GM21723 (cell line): ENCODE results near the gene ZBTB12.
A peak's percentile ranks its signal among the peaks of the same experiment; 100 is the strongest.
"Not testable (repeated sequence)": the region's sequence is repeated elsewhere in the genome, so short reads cannot be mapped to it uniquely, and the experiment has no call there.

ENCODE experiments used
- ATAC-seq: cut with Tn5 transposase; IDR thresholded peaks from one replicate; pipeline ENCODE4 v1.9.1; 2021; ENCODE audit warnings: mild to moderate bottlenecking, moderate library complexity; ENCODE audit not compliant: unreplicated experiment

The ZBTB12 gene, protein sequence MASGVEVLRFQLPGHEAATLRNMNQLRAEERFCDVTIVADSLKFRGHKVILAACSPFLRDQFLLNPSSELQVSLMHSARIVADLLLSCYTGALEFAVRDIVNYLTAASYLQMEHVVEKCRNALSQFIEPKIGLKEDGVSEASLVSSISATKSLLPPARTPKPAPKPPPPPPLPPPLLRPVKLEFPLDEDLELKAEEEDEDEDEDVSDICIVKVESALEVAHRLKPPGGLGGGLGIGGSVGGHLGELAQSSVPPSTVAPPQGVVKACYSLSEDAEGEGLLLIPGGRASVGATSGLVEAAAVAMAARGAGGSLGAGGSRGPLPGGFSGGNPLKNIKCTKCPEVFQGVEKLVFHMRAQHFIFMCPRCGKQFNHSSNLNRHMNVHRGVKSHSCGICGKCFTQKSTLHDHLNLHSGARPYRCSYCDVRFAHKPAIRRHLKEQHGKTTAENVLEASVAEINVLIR

DNA sequence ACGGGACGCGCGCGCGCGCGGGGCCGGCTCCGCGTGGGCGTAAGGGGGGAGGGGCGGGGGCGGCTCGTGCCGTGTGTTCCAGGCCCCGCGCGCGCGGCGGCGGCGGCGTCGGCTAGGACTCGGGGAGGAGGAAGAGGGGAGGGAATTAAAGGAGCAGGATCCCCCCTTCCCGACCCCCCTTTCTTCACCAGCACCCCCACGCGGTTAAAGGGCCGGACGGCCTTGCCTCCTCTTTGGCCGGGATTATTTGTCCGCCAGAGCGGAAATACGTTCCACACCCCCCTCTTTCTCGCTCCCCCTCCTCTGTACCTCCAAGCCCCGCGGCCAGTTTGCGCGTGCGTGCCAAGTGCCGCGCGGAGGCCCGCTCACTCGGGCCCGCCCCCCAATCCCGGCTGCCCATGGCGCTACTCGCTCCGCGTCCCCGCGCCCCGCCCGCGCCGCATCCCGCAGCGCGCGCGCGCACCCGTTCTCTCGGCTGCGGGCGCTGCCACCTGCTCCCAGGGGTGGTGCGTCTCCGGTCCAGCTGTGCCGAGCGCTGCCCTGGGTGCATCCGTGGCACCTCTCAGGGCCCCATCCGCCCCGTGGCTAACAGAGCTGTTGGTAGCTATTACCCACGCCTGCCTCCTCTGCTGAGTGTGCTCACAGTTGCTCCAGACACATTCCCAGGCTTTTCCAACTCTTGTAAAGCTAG is at the start of gene ZBTB12:
ZBTB12 (minus strand) TSS at position 134 of the 691 bp plus-strand sequence. CDS start 781 bp downstream, outside the sequence.
- peak; percentile 44 for ATAC-seq

GRCh38 chr6:31949926-31950548 is 48.2 kb upstream of the ZBTB12 start:
- ATAC-seq: no peak

GRCh38 chr6:31948753-31949413 is 47.0 kb upstream of the ZBTB12 start:
- no peak for ATAC-seq

DNA sequence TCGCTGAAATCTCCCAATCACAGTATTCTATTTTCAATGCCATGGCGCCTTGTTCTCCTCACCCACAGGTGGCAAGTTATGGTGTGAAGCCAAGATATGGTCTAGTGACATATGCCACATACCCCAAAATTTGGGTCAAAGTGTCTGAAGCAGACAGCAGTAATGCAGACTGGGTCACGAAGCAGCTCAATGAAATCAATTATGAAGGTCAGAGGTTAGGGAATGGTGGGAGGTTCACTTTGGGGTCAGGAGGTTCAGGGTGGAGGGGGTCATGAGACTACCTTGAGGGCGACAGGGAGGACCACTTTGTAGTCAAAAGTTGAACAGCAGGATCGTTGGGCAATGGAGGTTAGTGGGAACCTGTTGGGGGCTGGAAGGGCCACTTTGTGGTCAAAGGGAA is 46.4 kb upstream of the ZBTB12 start:
- ATAC-seq: no peak

- ATAC-seq: no peak
Measured at GRCh38 chr6:31947864-31948263, 46.0 kb upstream of the ZBTB12 start.

GRCh38 chr6:31947070-31947675 is 45.3 kb upstream of the ZBTB12 start:
- ATAC-seq: no peak

GRCh38 chr6:31946370-31946885 is 44.5 kb upstream of the ZBTB12 start:
- ATAC-seq: no peak

DNA sequence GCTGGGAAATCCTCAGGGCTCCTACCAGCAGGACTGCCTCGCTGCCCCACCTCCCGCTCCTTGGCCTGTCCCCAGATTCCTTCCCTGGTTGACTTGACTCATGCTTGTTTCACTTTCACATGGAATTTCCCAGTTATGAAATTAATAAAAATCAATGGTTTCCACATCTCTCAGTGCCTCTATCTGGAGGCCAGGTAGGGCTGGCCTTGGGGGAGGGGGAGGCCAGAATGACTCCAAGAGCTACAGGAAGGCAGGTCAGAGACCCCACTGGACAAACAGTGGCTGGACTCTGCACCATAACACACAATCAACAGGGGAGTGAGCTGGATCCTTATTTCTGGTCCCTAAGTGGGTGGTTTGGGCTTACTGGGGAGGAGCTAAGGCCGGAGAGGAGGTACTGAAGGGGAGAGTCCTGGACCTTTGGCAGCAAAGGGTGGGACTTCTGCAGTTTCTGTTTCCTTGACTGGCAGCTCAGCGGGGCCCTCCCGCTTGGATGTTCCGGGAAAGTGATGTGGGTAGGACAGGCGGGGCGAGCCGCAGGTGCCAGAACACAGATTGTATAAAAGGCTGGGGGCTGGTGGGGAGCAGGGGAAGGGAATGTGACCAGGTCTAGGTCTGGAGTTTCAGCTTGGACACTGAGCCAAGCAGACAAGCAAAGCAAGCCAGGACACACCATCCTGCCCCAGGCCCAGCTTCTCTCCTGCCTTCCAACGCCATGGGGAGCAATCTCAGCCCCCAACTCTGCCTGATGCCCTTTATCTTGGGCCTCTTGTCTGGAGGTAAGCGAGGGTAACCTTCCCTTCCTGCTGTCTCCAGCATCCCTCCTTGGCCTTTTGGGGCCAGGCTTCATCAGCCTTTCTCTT is 43.9 kb upstream of the ZBTB12 start, which contains the start of gene CFB:
CFB (plus strand) TSS at position 589 of the 863 bp plus-strand sequence; CDS start at position 716, 127 bp downstream.
- ATAC-seq: no peak

DNA sequence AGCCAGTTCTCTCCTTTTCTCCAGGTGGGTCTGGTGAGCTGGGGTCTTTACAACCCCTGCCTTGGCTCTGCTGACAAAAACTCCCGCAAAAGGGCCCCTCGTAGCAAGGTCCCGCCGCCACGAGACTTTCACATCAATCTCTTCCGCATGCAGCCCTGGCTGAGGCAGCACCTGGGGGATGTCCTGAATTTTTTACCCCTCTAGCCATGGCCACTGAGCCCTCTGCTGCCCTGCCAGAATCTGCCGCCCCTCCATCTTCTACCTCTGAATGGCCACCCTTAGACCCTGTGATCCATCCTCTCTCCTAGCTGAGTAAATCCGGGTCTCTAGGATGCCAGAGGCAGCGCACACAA is 43.2 kb upstream of the ZBTB12 start:
- no peak for ATAC-seq

- ATAC-seq: no peak
Measured at GRCh38 chr6:31943742-31944141, 41.9 kb upstream of the ZBTB12 start.

- no peak for ATAC-seq
Measured at GRCh38 chr6:31940256-31940664, 38.4 kb upstream of the ZBTB12 start.

DNA sequence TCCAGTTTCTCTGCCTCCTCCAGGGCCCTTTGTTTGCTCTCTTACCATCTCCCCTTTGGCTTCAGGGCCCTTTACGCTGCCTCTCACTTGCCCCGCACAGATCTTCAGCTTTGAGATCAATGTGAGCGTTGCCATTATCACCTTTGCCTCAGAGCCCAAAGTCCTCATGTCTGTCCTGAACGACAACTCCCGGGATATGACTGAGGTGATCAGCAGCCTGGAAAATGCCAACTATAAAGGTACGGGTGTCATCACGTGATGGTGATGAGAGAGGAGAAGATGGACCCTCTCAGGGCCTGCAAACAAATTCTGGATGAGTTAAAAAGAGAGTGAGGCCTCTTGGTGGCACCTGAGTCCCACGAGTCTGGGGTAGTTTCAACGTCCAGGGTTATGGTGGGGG is 33.9 kb upstream of the ZBTB12 start:
- ATAC-seq: no peak

DNA sequence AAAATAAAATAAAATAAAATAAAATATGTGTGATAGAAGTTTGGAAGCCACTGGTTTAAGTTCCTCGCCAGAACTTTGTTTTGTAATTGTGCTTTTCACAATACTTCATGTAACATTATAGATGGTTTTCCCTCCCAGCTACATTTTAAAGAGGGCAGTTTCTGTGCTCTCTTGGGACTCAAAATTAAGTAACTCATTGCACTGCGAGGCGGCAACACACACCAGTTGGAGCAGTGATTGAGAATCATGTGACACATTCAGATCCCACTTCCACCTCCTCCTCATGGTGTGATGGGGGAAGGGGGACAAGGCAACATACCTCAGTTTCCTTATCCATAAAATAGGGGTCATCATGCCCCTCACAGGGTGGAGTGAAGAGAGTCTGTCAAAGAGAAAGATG is 33.1 kb upstream of the ZBTB12 start:
- ATAC-seq: no peak

GRCh38 chr6:31933537-31933936 is 31.7 kb upstream of the ZBTB12 start:
- no peak for ATAC-seq

DNA sequence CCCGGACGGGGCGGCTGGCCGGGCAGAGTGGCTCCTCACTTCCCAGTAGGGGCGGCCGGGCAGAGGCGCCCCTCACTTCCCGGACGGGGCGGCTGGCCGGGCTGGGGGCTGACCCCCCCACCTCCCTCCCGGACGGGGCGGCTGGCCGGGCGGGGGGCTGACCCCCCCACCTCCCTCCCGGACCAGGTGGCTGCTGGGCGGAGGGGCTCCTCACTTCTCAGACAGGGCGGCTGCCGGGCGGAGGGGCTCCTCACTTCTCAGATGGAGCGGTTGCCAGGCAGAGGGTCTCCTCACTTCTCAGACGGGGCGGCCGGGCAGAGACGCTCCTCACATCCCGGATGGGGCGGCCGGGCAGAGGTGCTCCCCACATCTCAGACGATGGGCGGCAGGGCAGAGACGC is 30.3 kb upstream of the ZBTB12 start:
- not testable (repeated sequence) for ATAC-seq

- ATAC-seq: no peak
Measured at GRCh38 chr6:31930962-31931361, 29.1 kb upstream of the ZBTB12 start.

DNA sequence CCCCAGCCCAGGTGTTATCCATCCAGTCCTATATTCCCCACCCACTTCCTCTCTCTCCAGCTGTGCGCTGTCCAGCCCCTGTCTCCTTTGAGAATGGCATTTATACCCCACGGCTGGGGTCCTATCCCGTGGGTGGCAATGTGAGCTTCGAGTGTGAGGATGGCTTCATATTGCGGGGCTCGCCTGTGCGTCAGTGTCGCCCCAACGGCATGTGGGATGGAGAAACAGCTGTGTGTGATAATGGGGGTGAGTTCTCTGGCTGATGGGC is 26.7 kb upstream of the ZBTB12 start:
- ATAC-seq: no peak

- no peak for ATAC-seq
Measured at GRCh38 chr6:31927863-31928671, 26.2 kb upstream of the ZBTB12 start.

DNA sequence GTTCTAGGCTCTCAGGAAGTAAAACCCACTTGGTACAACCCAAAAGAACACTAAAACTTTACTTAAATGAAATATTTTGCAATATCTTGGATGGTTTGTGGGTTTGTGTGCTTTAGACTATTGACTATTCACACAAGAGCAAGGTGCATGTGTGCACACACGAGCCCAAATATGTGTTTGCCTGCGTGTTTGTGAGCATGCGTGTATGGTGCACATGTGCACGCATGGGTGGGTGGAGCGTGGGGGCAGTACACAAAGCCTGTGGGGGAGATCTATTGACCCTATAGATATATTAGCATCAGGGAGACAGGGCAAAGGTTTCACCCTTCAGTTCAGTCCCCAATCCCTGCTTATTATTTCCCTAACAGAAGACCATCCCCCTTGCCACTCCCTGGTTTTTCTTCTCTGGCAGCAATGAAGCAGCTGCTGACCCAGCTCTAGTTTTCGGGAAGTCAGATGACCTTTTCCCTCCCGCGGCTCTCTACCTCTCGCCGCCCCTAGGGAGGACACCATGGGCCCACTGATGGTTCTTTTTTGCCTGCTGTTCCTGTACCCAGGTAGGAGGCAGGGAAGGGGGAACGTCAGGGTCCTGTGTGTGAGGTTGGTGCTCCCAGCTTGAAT is 25.5 kb upstream of the ZBTB12 start, which contains the start of gene C2:
C2 (plus strand) TSS at position 476 of the 621 bp plus-strand sequence; CDS start at position 512, 36 bp downstream.
- ATAC-seq: no peak
